ENCODE data around the gene TULP3. TPM values are rescaled to one million over a fixed set of nuclear protein-coding genes. Genes with fewer than 3 reads are reported as not detected.

The TULP3 gene
- total and polyA plus RNA-seq, 2 of the 8 experiments (the other 6 are each of a cell fraction or from before 2014, with no cell fraction given): 18.4 to 21.2 TPM

- Histone ChIP-seq H2BK120ac (replicated peaks; ENCODE audit: low read depth, low read length) (no peak overlapping the region), H2BK20ac (ENCODE audit: low read length) (no peak overlapping the region), H3K23me2 (ENCODE audit: low read depth, low read length) (no peaks in the 10 kb centered on the region; the same call in 1 of the 2 replicates), H3K79me2 (ENCODE audit: control insufficient read depth in 1 of 2, insufficient read depth in 2 of 2, low read length in 2 of 2) (peaks cover 0 to 12% of the 10 kb centered on the region in 2 experiments; a peak in 2 of 4 replicates), H3K36me3 (ENCODE audit: control insufficient read depth in 2 of 4, insufficient read depth in 4 of 4, low read length in 3 of 4) (peaks cover 8 to 27% (median 18%) of the 10 kb centered on the region in 4 experiments), H3K18ac (ENCODE audit: extremely low read depth, low read length) (no peak overlapping the region), H3K4me1 (replicated peaks in 1 of 4; ENCODE audit: control insufficient read depth in 3 of 4, insufficient read depth in 4 of 4, low read length in 3 of 4) (peaks cover 2 to 5% (median 2%) of the 10 kb centered on the region in 4 experiments; a peak in 4 of 7 replicates), H3K27me3 (replicated peaks in 1 of 4; ENCODE audit: control insufficient read depth in 3 of 4, extremely low read depth in 1 of 4, insufficient read depth in 3 of 4, low read length in 3 of 4) (no peaks in the 10 kb centered on the region), H3K23ac (ENCODE audit: insufficient read length) (no peak overlapping the region), H2BK15ac (ENCODE audit: low read length) (no peak overlapping the region), H2AFZ (ENCODE audit: low read length) (no peak overlapping the region), H3K27ac (ENCODE audit: low read depth, low read length) (no peak overlapping the region), H4K5ac (ENCODE audit: insufficient read length, low read depth, low read length) (no peak overlapping the region), H2BK5ac (ENCODE audit: low read depth, low read length) (no peak overlapping the region), H3K9ac (replicated peaks in 1 of 4; ENCODE audit: extremely low read depth in 1 of 4, low read depth in 3 of 4, low read length in 3 of 4) (no peak overlapping the region), H3K56ac (replicated peaks; ENCODE audit: insufficient read length, low read depth, low read length) (no peak overlapping the region), H2BK12ac (ENCODE audit: low read depth, low read length) (no peak overlapping the region), H3K14ac (ENCODE audit: insufficient read length) (no peak overlapping the region), H3K9me3 (ENCODE audit: insufficient read depth in 2 of 2, low read depth in 1 of 2, low read length in 1 of 2) (no peaks in the 10 kb centered on the region), H3K4ac (replicated peaks; ENCODE audit: insufficient read length, low read depth, low read length) (no peak overlapping the region), H4K8ac (ENCODE audit: extremely low read depth, insufficient read depth, low read length) (no peak overlapping the region), H3K79me1 (ENCODE audit: low read depth, low read length) (peaks cover 4% of the 10 kb centered on the region; the same call in 1 of the 2 replicates), H2AK5ac (ENCODE audit: low read depth, low read length) (no peak overlapping the region), H3K4me3 (ENCODE audit: extremely low read depth in 1 of 4, insufficient read depth in 2 of 4, low read depth in 3 of 4, low read length in 4 of 4) (no peak overlapping the region), H3K4me2 (ENCODE audit: insufficient read depth in 1 of 2, low read depth in 2 of 2, low read length in 2 of 2) (no peak overlapping the region), H4K20me1 (replicated peaks in 1 of 2; ENCODE audit: control insufficient read depth in 1 of 2, insufficient read depth in 2 of 2, low read length in 2 of 2) (peaks cover 3 to 6% of the 10 kb centered on the region in 2 experiments), H4K91ac (replicated peaks; ENCODE audit: insufficient read length, low read length) (no peak overlapping the region)
- 96% methylated on average over 10 of the region's 10 CpGs; no CpG with 5 or more reads in 1 of the 2 experiments for WGBS, 2 experiments (ENCODE audit: extremely low coverage in 1 of 2, insufficient coverage in 1 of 2, insufficient read length in 1 of 2, insufficient replicate concordance in 2 of 2, low coverage in 1 of 2, low lambda C conversion rate in 2 of 2, missing lambda C conversion rate in 1 of 2)
- POLR2A ChIA-PET (ENCODE audit: partially characterized antibody): interaction anchor here (0.6 to 1.3 kb wide), 3 partner anchors 10 to 64 kb away, joined by 3 to 5 read pairs (median 3); partner anchors contain the start of genes FOXM1 and RHNO1
- no peak for DNase-seq (ENCODE audit: low read depth in 1 of 2, low spot score in 2 of 2)
- CTCF ChIA-PET (ENCODE audit: partially characterized antibody): interaction anchor here (0.7 to 15.6 kb wide), 14 partner anchors 9 to 155 kb away, joined by 3 to 143 read pairs (median 6); no protein-coding TSS in a partner anchor
- TF ChIP-seq TBP (IDR thresholded peaks at IDR 0.05; ENCODE audit: low read depth, low read length) (no peak), TAF1 (IDR thresholded peaks at IDR 0.05; ENCODE audit: low read depth, low read length) (no peak), RNF2 (IDR thresholded peaks at IDR 0.05; ENCODE audit: borderline replicate concordance, low read depth, low read length, missing control alignments, poor library complexity, severe bottlenecking) (no peak), GABPA (IDR thresholded peaks at IDR 0.05; ENCODE audit: borderline replicate concordance, insufficient read depth, low read length) (no peak), HDAC6 (IDR thresholded peaks at IDR 0.05; ENCODE audit: low read depth, low read length) (no peak), CEBPB (IDR thresholded peaks at IDR 0.05; ENCODE audit: low read depth, low read length) (no peak), TEAD4 (IDR thresholded peaks at IDR 0.05; ENCODE audit: low read depth, low read length) (no peak)
- no peak for FAIRE-seq
Observed at GRCh38 chr12:2886768-2887450, 3.8 kb upstream of the TULP3 start.
